DOHH2 (cell line): Measurements from ENCODE around the gene ZNF860.

Experiments used
- H3F3A ChIP-seq: fragments of 200-600 bp; sonication (generic), shearing (Covaris generic); 2 replicates; pipeline ENCODE4 v1.6.0; 2016; ENCODE audit warnings: antibody characterized with exemption, mild to moderate bottlenecking; ENCODE audit not compliant: control insufficient read depth, insufficient read depth
- H3K27ac ChIP-seq: fragments of 200-600 bp; sonication (generic); 2 replicates; pipeline ENCODE4 v1.5.1; 2014; ENCODE audit warnings: low read depth, mild to moderate bottlenecking, low read length, moderate library complexity
- H3K27me3 ChIP-seq: fragments of 200-600 bp; sonication (generic); 2 replicates; pipeline ENCODE4 v1.6.1; 2014; ENCODE audit warnings: mild to moderate bottlenecking, low read length, mixed read lengths; ENCODE audit not compliant: control insufficient read depth
- H3K36me3 ChIP-seq: fragments of 200-600 bp; sonication (generic); 2 replicates; pipeline ENCODE4 v1.6.1; 2014; ENCODE audit warnings: mild to moderate bottlenecking, low read length, moderate library complexity, mixed read lengths; ENCODE audit not compliant: control insufficient read depth
- H3K4me1 ChIP-seq: fragments of 200-600 bp; sonication (generic); 2 replicates; pipeline ENCODE4 v1.6.1; 2014; ENCODE audit warnings: mild to moderate bottlenecking, low read length, mixed read lengths; ENCODE audit not compliant: control insufficient read depth
- H3K4me2 ChIP-seq: fragments of 200-600 bp; sonication (generic); 2 replicates; pipeline ENCODE4 v1.6.0; 2014; ENCODE audit warnings: mild to moderate bottlenecking, low read length, moderate library complexity
- H3K4me3 ChIP-seq: fragments of 200-600 bp; sonication (generic); 2 replicates; pipeline ENCODE4 v1.5.1; 2014; ENCODE audit warnings: mild to moderate bottlenecking, low read length, mixed read lengths
- H3K79me2 ChIP-seq: fragments of 200-600 bp; sonication (generic); 2 replicates; pipeline ENCODE4 v1.6.1; 2014; ENCODE audit warnings: mild to moderate bottlenecking, low read length, mixed read lengths; ENCODE audit not compliant: control insufficient read depth
- H3K9me2 ChIP-seq: fragments of 200-600 bp; sonication (generic); replicated peaks from 2 replicates; pipeline ENCODE4 v1.6.1; 2014; ENCODE audit warnings: mild to moderate bottlenecking, low read length, mixed read lengths; ENCODE audit not compliant: control insufficient read depth
- H3K9me3 ChIP-seq: fragments of 200-600 bp; sonication (generic); 2 replicates; pipeline ENCODE4 v1.6.1; 2014; ENCODE audit warnings: antibody characterized with exemption, low read length, mixed read lengths; ENCODE audit not compliant: control insufficient read depth, insufficient read depth
- H4K20me1 ChIP-seq: fragments of 200-600 bp; sonication (generic); 2 replicates; pipeline ENCODE4 v1.6.0; 2014; ENCODE audit warnings: low read depth, mild to moderate bottlenecking, antibody characterized with exemption, low read length, moderate library complexity; ENCODE audit not compliant: control insufficient read depth, insufficient read depth
- EZH2phosphoT487 ChIP-seq: fragments of 200-600 bp; sonication (generic); IDR thresholded peaks from 2 replicates; pipeline ENCODE4 v1.6.1; 2017; ENCODE audit warnings: borderline replicate concordance, mild to moderate bottlenecking, antibody characterized with exemption, low read length, moderate library complexity, mixed read lengths
- TF ChIP-seq, protein P1 (sequence below): fragments of 200-600 bp; sonication (generic); IDR thresholded peaks from one replicate; pipeline ENCODE4 v1.5.1; 2014; ENCODE audit warnings: antibody characterized with exemption, mild to moderate bottlenecking, low read depth, low read length; ENCODE audit not compliant: poor library complexity, severe bottlenecking

Gene ZNF860

DNA sequence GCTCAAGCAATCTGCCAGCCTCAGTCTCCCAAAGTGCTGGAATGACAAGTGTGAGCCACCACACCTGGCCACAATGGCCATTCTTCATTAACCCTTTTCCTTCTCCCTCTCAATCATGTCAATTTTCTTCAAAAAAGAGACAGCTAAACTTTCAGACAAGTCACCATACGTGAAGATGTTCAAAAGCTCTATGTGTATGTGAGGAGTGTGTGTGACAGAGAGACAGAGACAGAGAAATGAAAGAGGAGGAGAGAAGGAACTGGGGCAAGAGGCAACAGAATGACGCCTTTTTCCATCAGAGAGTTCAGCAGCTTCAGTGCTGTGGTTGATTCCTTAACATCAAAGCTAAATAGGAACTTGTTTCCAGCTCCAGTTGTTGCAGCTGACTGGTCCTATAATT, 27.9 kb upstream of the ZNF860 start:
- peaks cover 56% of the 10 kb centered on the region for H3K36me3 ChIP-seq
- peaks cover 49% of the 10 kb centered on the region for H3F3A ChIP-seq
- peaks cover 98% of the 10 kb centered on the region for H3K4me1 ChIP-seq
- H4K20me1 ChIP-seq = no peaks in the 10 kb centered on the region
- no peak for TF ChIP-seq EZH2phosphoT487
- TF ChIP-seq, protein P1, sequence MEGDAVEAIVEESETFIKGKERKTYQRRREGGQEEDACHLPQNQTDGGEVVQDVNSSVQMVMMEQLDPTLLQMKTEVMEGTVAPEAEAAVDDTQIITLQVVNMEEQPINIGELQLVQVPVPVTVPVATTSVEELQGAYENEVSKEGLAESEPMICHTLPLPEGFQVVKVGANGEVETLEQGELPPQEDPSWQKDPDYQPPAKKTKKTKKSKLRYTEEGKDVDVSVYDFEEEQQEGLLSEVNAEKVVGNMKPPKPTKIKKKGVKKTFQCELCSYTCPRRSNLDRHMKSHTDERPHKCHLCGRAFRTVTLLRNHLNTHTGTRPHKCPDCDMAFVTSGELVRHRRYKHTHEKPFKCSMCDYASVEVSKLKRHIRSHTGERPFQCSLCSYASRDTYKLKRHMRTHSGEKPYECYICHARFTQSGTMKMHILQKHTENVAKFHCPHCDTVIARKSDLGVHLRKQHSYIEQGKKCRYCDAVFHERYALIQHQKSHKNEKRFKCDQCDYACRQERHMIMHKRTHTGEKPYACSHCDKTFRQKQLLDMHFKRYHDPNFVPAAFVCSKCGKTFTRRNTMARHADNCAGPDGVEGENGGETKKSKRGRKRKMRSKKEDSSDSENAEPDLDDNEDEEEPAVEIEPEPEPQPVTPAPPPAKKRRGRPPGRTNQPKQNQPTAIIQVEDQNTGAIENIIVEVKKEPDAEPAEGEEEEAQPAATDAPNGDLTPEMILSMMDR = no peak
- H3K4me2 ChIP-seq = peak overlapping the region; percentile 87
- H3K4me3 ChIP-seq = peak overlapping the region; percentile 58
- H3K9me2 ChIP-seq = no peaks in the 10 kb centered on the region
- peak overlapping the region; percentile 98 for H3K27ac ChIP-seq
- peaks cover 16% of the 10 kb centered on the region for H3K9me3 ChIP-seq
- H3K79me2 ChIP-seq = peaks cover 86% of the 10 kb centered on the region
- no peaks in the 10 kb centered on the region for H3K27me3 ChIP-seq

DNA sequence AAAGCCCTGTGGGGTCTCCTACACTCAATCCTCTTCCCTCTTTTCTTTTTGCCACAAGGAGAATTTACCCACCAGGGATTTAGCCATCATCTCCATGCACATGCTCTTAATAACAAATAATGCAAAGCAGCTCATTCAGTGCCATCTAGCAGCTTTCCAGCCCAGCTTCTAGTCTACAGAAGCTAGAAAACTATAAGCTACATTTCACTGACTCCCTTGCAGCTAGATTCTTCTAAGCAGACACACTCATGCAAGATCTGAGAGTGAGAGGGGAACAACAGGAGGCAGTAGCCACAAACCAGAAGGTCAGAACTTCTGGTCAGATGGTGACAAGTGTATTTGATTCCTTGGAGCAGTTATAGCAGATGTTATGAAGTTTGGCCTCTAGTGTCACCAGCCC, 26.0 kb upstream of the ZNF860 start:
- H3K27ac ChIP-seq = peak overlapping the region; percentile 98
- peaks cover 56% of the 10 kb centered on the region for H3K36me3 ChIP-seq
- TF ChIP-seq, protein P1 = no peak
- TF ChIP-seq EZH2phosphoT487 = no peak
- peaks cover 16% of the 10 kb centered on the region for H3K9me3 ChIP-seq
- H3K27me3 ChIP-seq = no peaks in the 10 kb centered on the region
- no peaks in the 10 kb centered on the region for H3K9me2 ChIP-seq
- peaks cover 88% of the 10 kb centered on the region for H3K79me2 ChIP-seq
- peak overlapping the region; percentile 87 for H3K4me2 ChIP-seq
- peak overlapping the region; percentile 58 for H3K4me3 ChIP-seq
- peaks cover 98% of the 10 kb centered on the region for H3K4me1 ChIP-seq
- peaks cover 42% of the 10 kb centered on the region for H3F3A ChIP-seq
- H4K20me1 ChIP-seq = no peaks in the 10 kb centered on the region

DNA sequence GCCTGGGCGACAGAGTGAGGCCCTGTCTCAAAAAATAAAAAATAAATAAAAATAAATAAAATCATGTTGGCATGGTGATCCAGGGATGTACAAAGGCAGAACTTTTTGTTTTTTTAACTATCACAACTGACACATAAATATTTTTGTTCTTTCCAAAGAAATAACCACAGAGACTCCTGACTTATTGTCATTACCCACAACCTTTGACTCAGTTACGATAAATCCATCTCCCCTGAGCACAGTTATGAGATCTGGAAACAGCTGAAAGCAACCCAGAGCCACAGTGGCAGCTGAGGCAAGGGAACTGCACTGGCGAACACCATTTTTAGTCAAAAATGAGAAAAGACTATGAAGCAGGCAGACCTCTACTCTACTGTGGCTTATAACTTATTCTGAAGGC, 24.4 kb upstream of the ZNF860 start:
- H3K36me3 ChIP-seq = peaks cover 48% of the 10 kb centered on the region
- peaks cover 46% of the 10 kb centered on the region for H3F3A ChIP-seq
- peaks cover 12% of the 10 kb centered on the region for H3K9me3 ChIP-seq
- H4K20me1 ChIP-seq = no peaks in the 10 kb centered on the region
- H3K27me3 ChIP-seq = no peaks in the 10 kb centered on the region
- H3K4me2 ChIP-seq = peak overlapping the region; percentile 89
- H3K9me2 ChIP-seq = no peaks in the 10 kb centered on the region
- H3K79me2 ChIP-seq = peaks cover 85% of the 10 kb centered on the region
- peak overlapping the region; percentile 96 for H3K27ac ChIP-seq
- no peak for TF ChIP-seq EZH2phosphoT487
- TF ChIP-seq, protein P1 = no peak
- peaks cover 98% of the 10 kb centered on the region for H3K4me1 ChIP-seq
- peak overlapping the region; percentile 67 for H3K4me3 ChIP-seq

DNA sequence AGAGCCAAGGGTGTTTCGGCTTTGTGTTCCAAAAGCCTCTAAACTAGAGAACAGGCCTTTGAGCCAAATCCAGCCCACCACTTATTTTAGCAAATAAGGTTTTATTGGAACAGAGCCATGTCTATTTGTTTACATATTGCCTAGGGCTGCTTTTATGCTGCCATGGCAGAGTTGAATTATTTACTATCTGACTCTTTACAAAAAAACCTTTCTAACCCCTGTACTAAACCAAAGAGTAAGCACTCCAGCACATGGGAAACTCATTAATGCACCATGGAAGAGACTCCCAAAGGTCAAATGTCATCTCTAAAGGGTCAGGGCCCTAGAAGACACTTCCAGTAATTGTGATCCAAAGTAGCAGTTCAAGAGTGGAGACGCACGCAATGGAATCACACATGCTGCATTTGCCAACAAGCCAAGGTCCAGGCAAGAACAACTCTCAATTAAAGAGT, 22.8 kb upstream of the ZNF860 start:
- peak overlapping the region; percentile 96 for H3K27ac ChIP-seq
- peaks cover 95% of the 10 kb centered on the region for H3K79me2 ChIP-seq
- H3K9me3 ChIP-seq = peaks cover 12% of the 10 kb centered on the region
- H3F3A ChIP-seq = peaks cover 50% of the 10 kb centered on the region
- H3K4me1 ChIP-seq = peaks cover 99% of the 10 kb centered on the region
- no peak for TF ChIP-seq EZH2phosphoT487
- TF ChIP-seq, protein P1 = no peak
- H3K27me3 ChIP-seq = no peaks in the 10 kb centered on the region
- H3K4me2 ChIP-seq = peak overlapping the region; percentile 89
- no peaks in the 10 kb centered on the region for H4K20me1 ChIP-seq
- no peaks in the 10 kb centered on the region for H3K9me2 ChIP-seq
- peaks cover 48% of the 10 kb centered on the region for H3K36me3 ChIP-seq
- H3K4me3 ChIP-seq = peak overlapping the region; percentile 67
